ENCODE data around the gene OLFM1. TPM values are rescaled to one million over a fixed set of nuclear protein-coding genes. Genes with fewer than 3 reads are reported as not detected.

Gene OLFM1
- total RNA-seq, 1 donor from 2014 or later = not detected

DNA sequence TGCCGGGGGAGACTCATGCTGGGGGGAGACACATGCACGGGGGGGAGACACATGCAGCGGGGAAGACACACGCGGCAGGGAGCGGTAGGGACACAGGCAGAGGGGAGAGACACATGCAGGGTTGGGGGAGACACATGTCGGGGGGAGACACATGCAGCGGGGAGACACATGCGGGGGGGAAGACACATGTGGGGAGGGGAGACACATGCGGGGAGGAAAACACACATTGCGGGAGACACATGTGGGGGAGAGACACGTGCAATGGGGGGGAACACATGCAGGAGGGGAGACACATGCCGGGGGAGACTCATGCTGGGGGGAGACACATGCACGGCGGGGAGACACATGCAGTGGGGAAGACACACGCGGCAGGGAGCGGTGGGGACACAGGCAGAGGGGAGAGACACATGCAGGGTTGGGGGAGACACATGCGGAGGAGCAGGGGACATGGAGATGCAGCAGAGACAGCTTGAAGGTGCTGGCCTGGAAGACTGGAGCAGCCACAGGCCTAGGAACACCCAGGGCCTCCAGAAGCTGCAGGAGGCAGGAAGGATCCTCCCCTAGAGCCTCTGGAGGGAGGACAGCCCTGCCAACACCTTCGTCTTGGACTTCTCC is 20.3 kb upstream of the OLFM1 start:
- TF ChIP-seq, protein P1, sequence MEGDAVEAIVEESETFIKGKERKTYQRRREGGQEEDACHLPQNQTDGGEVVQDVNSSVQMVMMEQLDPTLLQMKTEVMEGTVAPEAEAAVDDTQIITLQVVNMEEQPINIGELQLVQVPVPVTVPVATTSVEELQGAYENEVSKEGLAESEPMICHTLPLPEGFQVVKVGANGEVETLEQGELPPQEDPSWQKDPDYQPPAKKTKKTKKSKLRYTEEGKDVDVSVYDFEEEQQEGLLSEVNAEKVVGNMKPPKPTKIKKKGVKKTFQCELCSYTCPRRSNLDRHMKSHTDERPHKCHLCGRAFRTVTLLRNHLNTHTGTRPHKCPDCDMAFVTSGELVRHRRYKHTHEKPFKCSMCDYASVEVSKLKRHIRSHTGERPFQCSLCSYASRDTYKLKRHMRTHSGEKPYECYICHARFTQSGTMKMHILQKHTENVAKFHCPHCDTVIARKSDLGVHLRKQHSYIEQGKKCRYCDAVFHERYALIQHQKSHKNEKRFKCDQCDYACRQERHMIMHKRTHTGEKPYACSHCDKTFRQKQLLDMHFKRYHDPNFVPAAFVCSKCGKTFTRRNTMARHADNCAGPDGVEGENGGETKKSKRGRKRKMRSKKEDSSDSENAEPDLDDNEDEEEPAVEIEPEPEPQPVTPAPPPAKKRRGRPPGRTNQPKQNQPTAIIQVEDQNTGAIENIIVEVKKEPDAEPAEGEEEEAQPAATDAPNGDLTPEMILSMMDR (conservative IDR thresholded peaks at IDR 0.05; ENCODE audit: low read depth, low read length) = no peak
- DNase-seq (ENCODE audit: low read depth) = no peak
- H3K4me3 ChIP-seq (ENCODE audit: low read depth, low read length) = no peak overlapping the region

DNA sequence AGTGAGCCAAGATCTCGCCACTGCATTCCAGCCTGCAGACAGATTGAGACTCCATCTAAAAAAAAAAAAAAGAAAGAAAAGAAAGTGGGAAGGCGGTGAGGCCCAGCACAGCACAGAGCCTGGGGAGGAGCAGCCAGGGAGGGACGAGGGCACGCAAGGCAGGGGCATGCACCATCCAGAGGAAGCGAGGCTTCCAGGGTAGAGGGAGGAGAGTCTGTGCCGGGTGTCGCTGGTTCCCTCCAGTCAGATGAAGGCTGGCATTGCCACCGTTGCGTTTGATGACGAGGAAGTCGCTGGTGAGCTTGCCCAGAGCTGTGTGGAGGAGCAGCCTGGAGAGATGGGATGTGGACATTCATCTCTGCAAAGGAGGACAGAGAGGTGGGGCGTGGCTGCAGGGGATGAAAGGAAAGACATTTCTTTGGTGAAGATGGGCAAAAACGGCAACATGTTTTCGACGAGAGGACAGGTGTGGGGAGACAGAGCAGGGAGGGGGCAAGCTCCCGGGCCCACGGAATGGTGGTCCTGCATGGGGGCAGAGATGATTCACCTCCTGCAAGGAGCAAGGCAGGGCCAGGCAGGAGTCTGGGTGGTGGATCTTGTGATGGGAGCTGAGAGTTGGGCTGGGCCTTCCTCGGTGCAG is 18.6 kb upstream of the OLFM1 start:
- no peak for DNase-seq (ENCODE audit: low read depth)
- TF ChIP-seq, protein P1 (conservative IDR thresholded peaks at IDR 0.05; ENCODE audit: low read depth, low read length) = no peak
- no peak overlapping the region for H3K4me3 ChIP-seq (ENCODE audit: low read depth, low read length)

DNA sequence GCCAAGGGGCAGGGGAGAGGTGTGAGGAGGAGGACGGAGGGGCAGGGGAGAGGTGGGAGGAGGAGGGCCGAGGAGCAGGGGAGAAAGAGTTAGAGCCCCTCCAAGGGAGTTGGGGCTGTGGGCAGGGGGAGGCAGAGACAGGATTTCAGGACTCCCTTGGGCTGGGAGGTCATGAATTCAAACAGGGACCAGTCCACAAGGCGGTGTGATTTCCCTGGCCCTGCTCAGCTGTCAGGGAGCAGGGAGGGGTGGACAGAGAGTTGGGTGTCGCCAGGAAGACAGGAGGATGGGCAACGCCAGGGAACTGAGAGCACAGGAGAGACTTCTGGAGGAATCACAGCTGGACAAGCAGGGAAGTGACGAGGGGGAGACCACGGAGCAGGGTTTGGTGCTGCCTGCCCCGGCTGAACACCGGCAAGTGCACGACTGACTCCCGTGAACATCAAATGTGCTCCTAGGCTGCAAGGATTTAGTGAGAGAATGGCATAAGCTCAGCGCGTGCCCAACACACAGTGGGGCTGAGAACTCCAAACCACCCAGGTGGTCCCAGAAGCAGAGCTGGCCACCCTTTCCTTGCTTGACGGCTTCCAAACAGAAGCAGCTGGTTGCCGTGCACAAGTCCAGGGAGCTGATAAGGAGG is 17.8 kb upstream of the OLFM1 start:
- TF ChIP-seq, protein P1 (conservative IDR thresholded peaks at IDR 0.05; ENCODE audit: low read depth, low read length) = no peak
- DNase-seq (ENCODE audit: low read depth) = no peak
- H3K4me3 ChIP-seq (ENCODE audit: low read depth, low read length) = no peak overlapping the region

DNA sequence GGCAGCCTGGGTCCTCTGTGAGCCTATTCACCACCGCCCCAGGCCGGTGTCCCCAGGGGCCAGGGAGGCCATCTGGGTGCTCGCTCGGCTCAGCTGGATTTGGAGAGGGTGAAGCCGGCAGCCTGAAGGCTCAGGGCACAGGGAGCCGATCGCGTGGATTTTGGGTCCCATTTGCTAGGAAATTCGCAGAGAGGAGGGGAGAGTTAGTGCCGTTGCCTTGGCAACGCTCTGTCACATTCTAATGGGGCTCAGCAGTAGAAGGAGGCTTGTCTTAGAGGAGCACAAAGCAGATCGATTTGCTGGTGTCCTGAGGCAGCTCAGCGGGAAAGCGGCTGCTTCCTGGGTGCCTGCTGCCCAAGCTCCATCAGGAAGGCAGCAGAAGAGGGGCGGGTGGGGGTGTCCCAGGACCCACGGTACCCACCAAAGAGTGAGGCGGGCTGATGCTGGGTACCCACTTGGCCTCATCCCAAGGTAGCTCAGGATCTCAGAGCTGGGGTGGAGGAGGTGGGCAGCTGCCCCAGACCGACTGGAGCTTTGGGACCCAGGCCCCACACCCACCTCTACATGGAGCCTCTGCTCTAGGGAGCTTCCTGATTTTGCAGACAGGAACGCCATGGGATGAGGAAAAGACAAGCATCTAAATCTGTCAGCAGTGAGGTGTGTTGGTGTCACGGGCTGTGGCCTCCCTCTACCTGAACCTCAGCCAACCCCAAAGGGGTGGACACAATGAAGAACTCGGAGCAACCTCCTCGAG is 17.1 kb upstream of the OLFM1 start:
- no peak for DNase-seq (ENCODE audit: low read depth)
- TF ChIP-seq, protein P1 (conservative IDR thresholded peaks at IDR 0.05; ENCODE audit: low read depth, low read length) = no peak
- H3K4me3 ChIP-seq (ENCODE audit: low read depth, low read length) = no peak overlapping the region

DNA sequence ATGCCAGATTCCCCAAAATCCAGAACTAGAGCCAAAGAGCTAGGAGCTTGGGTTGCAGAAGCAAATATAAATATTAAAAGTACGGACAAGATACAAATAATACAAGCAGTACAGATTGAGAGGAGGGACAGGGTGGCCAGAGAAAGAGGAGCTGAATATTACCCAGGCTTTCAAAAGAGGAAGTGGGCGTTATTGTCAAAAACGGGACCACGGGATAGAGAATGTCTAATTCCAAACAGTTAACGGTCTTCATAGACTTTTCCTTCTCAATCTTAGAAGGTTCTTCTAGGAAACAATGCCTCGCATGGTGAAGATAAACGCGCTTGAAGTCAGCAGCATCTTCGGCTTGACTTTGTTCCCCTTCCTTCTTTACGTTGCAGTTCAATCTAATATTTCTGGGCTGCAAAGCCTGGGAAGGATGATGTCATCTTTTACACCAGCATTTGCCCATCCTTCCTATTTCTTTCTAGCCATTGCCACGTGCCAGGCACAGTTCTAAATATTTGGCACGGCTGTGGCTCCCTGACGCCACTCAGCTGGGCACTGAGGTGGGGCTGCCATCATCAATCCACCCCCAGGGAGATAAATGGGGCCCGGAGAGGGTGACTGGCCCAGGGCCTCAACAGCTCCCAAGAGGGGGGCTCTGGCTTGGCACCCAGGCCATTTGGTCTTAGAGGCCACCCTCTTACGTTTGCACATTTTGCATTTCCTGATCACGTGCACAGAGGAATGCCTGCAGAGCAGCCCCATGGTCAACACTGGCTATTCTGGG is 16.3 kb upstream of the OLFM1 start:
- no peak overlapping the region for H3K4me3 ChIP-seq (ENCODE audit: low read depth, low read length)
- DNase-seq (ENCODE audit: low read depth) = no peak
- TF ChIP-seq, protein P1 (conservative IDR thresholded peaks at IDR 0.05; ENCODE audit: low read depth, low read length) = no peak

DNA sequence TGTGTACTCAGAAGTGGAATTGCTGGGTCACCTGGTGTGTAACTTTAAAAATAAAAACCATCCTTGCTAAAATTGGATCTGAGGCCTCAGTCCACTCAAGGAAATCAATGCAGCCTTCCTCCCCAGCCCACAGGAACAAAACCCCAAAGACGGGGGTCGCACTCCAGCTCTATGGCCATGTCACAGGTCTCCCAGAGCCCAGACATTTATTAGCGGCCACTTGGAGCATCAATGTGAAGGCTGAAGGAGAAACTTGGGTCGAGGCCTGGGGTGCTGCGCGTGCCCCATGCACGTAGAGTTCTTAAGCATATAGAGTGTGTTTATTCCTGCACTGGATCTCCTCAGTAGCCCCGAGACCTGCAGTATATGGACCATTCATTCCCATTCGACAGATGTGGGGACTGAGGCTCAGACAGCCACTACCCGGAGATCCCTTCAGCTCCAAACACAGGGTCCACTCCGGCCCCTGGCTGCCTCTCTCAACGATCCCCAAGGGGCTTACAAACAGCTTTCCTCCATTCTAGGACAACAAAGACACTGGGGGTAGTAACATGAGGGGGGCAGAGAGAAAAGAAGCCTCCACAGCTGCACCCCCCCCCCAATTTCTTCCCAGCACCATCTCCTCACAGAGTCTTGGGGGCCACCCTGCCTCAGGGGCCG is 14.3 kb upstream of the OLFM1 start:
- no peak overlapping the region for H3K4me3 ChIP-seq (ENCODE audit: low read depth, low read length)
- no peak for DNase-seq (ENCODE audit: low read depth)
- TF ChIP-seq, protein P1 (conservative IDR thresholded peaks at IDR 0.05; ENCODE audit: low read depth, low read length) = no peak

Data from epithelial cell of proximal tubule (primary cell).